Left forelimb (tissue), 1 donor: ENCODE measurements around the gene MOV10L1.
"Not testable (repeated sequence)": the region's sequence is repeated elsewhere in the genome, so short reads cannot be mapped to it uniquely, and the experiment has no call there.

Experiments used
- DNase-seq: peaks from one replicate; pipeline ENCODE4 v3.0.0-alpha.2; 2018; ENCODE audit warnings: low spot score

MOV10L1 gene

DNA sequence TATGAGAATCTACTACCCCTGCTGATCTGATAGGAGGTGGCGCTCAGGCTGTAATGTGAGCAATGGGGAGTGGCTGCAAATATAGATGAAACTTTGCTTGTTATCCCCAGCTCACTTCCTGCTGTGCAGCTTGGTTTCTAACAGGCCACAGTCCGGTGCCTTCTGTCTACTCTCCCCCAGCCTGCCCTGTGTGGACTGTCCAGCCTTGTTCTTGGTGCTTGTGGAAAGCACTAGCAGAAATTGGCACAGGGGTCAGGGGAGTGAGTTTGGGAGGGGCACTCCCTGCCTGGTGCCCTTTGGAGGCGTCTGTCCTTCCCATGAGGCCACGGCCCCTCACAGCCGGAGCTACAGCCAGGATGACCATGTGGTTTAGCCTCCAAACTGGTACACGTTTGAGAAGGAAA, 14.3 kb downstream of the MOV10L1 start:
- DNase-seq: no peak

DNA sequence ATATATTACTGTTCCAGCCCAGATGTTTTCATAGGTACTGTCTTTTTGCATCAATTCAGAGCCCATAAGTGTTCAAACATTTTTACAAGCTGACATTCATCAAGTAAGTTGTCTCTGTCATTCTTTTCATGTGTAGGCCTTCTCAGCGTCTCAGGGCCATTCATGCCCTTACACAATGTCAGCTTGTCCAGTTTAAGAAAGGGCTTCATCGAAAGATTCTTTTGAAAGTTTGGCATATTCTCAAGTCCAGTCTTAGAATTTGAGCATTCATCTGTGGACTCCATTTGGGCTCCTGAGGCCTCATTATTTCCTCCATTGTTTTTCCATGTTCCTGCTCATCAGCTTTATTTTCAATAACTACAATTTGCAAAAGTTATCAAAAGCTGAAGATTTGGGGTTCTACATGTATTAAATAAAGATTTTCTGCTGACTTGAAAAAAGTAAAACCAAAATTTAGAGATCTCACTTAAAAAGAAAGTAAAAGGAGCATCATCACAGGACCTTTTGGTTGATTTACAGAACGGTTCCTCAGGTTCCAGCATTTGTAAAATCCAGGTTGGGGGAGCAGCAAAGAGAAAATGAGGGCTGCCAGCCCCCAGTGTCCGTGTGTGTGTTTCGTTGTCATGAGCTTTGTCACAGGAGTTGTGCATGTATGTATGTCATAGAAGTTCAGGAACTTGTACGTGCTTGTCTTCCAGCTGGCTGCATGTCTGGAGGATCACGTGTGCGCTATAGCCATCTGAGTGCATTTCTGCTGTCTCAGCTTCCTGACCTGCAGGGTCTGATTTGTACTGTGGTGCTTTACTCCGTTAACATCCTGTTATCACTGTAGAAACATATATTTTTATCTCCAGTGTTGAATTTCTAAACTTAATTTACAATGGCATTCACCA, 15.6 kb downstream of the MOV10L1 start:
- no peak for DNase-seq

- DNase-seq: no peak
Observed at GRCh38 chr22:50107529-50107928, 17.7 kb downstream of the MOV10L1 start.

- no peak for DNase-seq
Observed at GRCh38 chr22:50111056-50111455, 21.2 kb downstream of the MOV10L1 start.

- no peak for DNase-seq
Observed at GRCh38 chr22:50112151-50113118, 22.6 kb downstream of the MOV10L1 start.

GRCh38 chr22:50114221-50115021, 24.6 kb downstream of the MOV10L1 start:
- DNase-seq: no peak

DNA sequence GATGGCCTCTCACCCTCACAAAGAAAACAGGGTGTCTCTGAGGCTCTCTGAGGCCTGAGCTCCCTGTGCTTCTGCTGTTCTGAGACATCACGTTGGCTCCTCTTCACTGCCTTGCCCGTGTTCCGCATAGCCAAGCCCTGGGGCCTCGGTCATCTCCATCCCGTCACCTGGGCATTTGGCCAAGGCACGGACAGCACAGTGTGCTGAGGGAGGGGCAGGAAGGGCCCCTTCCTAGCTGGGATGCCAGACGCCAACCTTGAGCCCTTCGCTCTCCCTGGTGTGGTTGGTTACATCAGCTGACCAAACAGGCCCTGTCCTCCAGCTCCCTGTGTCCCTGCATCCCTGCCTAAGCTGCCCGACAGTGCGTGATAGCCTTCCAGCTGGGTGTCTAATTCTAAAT, 25.9 kb downstream of the MOV10L1 start:
- DNase-seq: no peak

- no peak for DNase-seq
Observed at GRCh38 chr22:50117168-50117762, 27.5 kb downstream of the MOV10L1 start.

DNA sequence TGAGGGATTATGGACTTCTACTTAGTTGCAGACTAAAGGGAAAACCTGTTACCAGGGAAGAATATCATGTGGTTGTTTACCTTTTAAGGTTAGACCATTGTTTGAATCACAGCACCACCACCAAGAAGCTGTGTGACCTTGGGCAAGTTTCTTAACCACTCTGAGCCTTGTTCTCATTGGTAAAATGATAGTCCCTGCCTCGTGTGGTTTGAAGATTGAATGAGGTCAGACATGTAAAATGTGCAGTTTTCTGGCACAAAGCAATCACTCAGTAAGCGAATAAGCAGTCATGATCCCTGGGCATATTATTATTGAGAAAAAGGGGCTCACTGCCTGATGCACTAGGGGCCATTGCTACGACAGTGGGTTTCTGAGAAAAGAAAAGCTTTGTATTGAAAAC, 28.3 kb downstream of the MOV10L1 start:
- DNase-seq: no peak

DNA sequence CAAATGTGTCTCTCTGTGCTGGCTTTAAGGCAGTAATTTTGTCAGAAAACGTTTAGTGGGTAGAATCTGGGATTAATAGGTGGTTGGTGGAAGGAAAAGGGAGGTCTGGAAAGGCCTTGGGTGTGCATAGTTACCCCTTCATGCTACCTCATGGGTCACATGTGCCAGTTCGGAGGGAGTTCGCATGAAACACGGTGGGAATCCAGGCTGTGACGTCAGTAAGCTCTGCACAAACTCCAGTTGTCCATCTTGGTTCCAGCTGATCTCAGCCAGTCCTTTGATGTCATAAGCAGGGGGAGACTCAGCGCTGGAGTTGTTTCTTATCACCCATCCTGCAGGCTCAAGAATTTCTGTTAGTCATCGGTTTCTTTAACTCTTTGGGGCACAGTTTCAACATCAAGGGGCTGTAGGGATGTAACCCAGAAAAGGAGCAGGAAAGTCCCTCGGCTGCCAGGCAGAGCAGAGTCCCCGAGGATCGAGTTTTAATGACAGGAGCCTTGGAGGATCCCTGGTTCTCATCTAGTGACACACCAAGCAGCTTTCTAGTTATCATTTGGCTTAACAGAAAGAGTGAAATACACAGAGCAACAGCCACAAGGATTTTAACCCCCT, 28.9 kb downstream of the MOV10L1 start:
- DNase-seq: no peak

DNA sequence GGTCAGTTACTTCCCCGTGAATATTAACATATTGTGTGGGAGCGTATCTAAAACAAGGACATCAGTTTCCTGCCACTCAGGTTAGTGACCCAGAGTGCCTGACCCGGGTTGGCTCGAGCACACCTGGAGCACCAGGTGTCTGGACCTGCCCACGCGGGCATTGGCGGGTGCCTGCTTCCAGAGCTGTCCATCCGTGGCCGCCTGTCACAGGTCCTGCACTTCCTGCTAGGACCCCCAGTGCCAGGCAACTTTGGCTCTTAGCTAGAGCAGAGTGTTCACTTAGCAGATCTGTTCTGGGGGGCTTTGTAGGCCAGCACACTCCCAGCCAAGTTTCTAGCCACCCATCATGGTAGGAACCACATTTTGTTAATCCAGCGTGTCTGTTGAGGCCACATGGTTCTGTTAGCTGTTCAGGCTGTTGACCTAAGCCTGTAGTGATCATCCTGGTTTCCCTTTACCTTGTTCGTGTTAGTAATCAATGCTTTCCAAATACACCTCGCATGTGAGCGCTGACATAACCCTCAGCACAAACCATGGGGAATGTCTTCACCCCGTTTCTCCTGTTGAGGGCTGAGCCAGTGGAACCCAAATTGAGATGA, 29.5 kb downstream of the MOV10L1 start:
- no peak for DNase-seq

- DNase-seq: no peak
Observed at GRCh38 chr22:50119768-50120251, 30.0 kb downstream of the MOV10L1 start.

GRCh38 chr22:50121202-50121740, 31.5 kb downstream of the MOV10L1 start:
- DNase-seq: no peak

- no peak for DNase-seq
Observed at GRCh38 chr22:50123119-50123518, 33.3 kb downstream of the MOV10L1 start.

DNA sequence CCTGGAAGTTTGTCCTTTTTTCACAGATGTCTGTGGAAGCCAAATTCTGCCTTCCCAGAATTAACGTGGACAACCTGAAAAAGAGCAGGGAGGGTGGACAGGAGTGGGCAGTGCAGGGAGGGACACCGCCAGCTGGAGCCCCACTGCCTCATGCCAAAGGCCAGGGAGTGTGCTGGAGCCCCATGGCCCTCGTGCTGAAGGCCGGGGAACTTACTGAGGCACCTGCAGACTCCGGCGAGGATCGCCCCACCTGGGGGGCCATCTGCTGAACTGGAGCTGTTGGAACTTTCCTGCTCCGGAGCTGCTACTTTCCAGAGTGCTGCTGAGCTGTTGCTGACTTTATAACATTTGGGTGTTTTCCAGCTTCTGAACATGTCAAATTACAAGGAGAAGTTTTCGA, 35.2 kb downstream of the MOV10L1 start:
- no peak for DNase-seq

DNA sequence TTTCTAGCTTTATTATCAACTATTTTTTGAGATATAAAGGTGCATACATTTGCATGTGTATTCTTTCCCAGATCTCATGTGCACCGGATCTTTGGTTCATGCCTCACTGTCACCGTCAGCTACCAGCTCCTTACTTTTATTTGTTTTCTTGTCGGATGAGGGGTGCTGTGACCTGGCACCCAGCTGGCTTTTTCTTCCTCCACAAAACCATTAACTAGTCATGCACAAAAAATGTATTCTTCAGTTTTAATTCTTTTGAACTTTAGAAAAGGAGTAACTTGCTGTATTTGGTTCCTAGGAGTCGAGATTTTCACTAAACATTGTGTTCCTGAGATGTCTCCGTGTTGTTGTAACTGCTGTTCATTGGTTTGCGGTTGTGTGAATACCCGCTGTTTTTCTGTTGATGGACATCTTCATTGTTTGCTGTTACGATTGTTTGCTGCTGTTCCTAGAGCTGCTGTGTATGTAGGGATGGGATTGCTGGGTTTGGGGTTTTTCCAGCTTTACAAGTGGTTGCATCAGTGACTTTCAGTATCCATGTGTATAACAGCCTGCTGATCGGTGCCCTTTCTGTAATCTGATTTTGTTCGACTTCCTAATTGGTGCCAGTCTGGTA, 39.4 kb downstream of the MOV10L1 start:
- DNase-seq: no peak

DNA sequence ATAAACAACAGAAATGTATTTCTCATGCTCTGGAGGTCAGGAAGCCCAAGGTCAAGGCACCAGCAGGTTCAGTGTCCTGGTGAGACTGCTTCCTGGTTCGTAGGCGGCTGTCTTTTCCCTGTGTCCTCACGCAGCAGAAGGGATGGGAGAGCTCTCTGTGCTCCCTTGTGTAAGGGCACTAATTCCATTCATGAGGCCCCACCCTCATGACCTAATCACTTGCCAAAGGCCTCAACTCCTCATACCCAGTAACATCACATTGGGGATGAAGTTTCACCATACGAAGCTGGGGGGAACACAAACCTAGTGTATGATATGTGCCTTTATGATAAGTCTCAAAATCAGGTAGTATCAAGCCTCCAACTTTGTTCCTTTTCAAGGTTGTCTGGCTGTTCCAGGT, 42.1 kb downstream of the MOV10L1 start:
- DNase-seq: no peak

GRCh38 chr22:50134481-50134880, 44.7 kb downstream of the MOV10L1 start:
- no peak for DNase-seq

- DNase-seq: no peak
Observed at GRCh38 chr22:50136581-50137015, 46.8 kb downstream of the MOV10L1 start.

GRCh38 chr22:50137277-50137676, 47.5 kb downstream of the MOV10L1 start:
- DNase-seq: not testable (repeated sequence)
